ENCODE results near the gene HEATR3.

HEATR3 gene

GRCh38 chr16:50065624-50066481 is at the start of gene HEATR3:
HEATR3 (plus strand) TSS chr16:50065970; CDS start chr16:50066132, 162 bp downstream.
- peak; percentile 93 for DNase-seq (ENCODE audit: low read depth)

- DNase-seq (ENCODE audit: low read depth): no peak
Measured at GRCh38 chr16:50017553-50017952, 48.2 kb upstream of the HEATR3 start.

GRCh38 chr16:50021544-50021943 is 44.2 kb upstream of the HEATR3 start:
- peak; percentile 15 for DNase-seq (ENCODE audit: low read depth)

GRCh38 chr16:50023641-50024040 is 42.1 kb upstream of the HEATR3 start:
- DNase-seq (ENCODE audit: low read depth): no peak

GRCh38 chr16:50024207-50024606 is 41.6 kb upstream of the HEATR3 start:
- DNase-seq (ENCODE audit: low read depth): no peak

- DNase-seq (ENCODE audit: low read depth): peak; percentile 96
Measured at GRCh38 chr16:50024684-50025536, 40.9 kb upstream of the HEATR3 start, which contains the start of gene CNEP1R1. CNEP1R1 (plus strand) TSS chr16:50025225; CDS start chr16:50025316, 91 bp downstream.

- peak; percentile 31 for DNase-seq (ENCODE audit: low read depth)
Measured at GRCh38 chr16:50025537-50025931, 40.2 kb upstream of the HEATR3 start.

- DNase-seq (ENCODE audit: low read depth): no peak
Measured at GRCh38 chr16:50027829-50028228, 37.9 kb upstream of the HEATR3 start.

GRCh38 chr16:50035468-50035992 is 30.2 kb upstream of the HEATR3 start:
- no peak for DNase-seq (ENCODE audit: low read depth)

- no peak for DNase-seq (ENCODE audit: low read depth)
Measured at GRCh38 chr16:50036426-50036825, 29.3 kb upstream of the HEATR3 start.

- DNase-seq (ENCODE audit: low read depth): peak; percentile 3
Measured at GRCh38 chr16:50037662-50038220, 28.0 kb upstream of the HEATR3 start.

GRCh38 chr16:50038286-50038685 is 27.5 kb upstream of the HEATR3 start:
- DNase-seq (ENCODE audit: low read depth): no peak

GRCh38 chr16:50038756-50039529 is 26.8 kb upstream of the HEATR3 start:
- no peak for DNase-seq (ENCODE audit: low read depth)

GRCh38 chr16:50040018-50040417 is 25.8 kb upstream of the HEATR3 start:
- no peak for DNase-seq (ENCODE audit: low read depth)

- DNase-seq (ENCODE audit: low read depth): no peak
Measured at GRCh38 chr16:50040710-50041109, 25.1 kb upstream of the HEATR3 start.

- no peak for DNase-seq (ENCODE audit: low read depth)
Measured at GRCh38 chr16:50043358-50043757, 22.4 kb upstream of the HEATR3 start.

- DNase-seq (ENCODE audit: low read depth): no peak
Measured at GRCh38 chr16:50045412-50045811, 20.4 kb upstream of the HEATR3 start.

- no peak for DNase-seq (ENCODE audit: low read depth)
Measured at GRCh38 chr16:50046853-50047252, 18.9 kb upstream of the HEATR3 start.

- no peak for DNase-seq (ENCODE audit: low read depth)
Measured at GRCh38 chr16:50047864-50048263, 17.9 kb upstream of the HEATR3 start.

- DNase-seq (ENCODE audit: low read depth): peak; percentile 19
Measured at GRCh38 chr16:50050802-50051201, 15.0 kb upstream of the HEATR3 start.

- no peak for DNase-seq (ENCODE audit: low read depth)
Measured at GRCh38 chr16:50056226-50056625, 9.5 kb upstream of the HEATR3 start.
